Fibroblast of lung (primary cell): ENCODE measurements around the gene PTPN13. TPM values are rescaled to one million over a fixed set of nuclear protein-coding genes. Genes with fewer than 3 reads are reported as not detected.

Source experiments
- DNase-seq, 2 donors: peaks; one replicate each; pipeline versions ENCODE4 v3.0.0 to v3.0.0-alpha.2; 2010; ENCODE audit warnings: low read depth in 2 of 2
- H2AFZ ChIP-seq: 2 replicates; pipeline ENCODE4 v1.5.1; 2012; ENCODE audit warnings: low read length, control low read depth, inconsistent platforms
- H3K27ac ChIP-seq: 2 replicates; pipeline ENCODE4 v1.5.1; 2011; ENCODE audit warnings: low read length, control low read depth; ENCODE audit not compliant: insufficient read depth
- H3K27me3 ChIP-seq: 2 replicates; pipeline ENCODE4 v1.5.1; 2011; ENCODE audit warnings: mild to moderate bottlenecking, low read length; ENCODE audit not compliant: control insufficient read depth, insufficient read depth
- H3K36me3 ChIP-seq: 2 replicates; pipeline ENCODE4 v1.5.1; 2011; ENCODE audit warnings: low read length; ENCODE audit not compliant: control insufficient read depth, insufficient read depth
- H3K4me1 ChIP-seq: 2 replicates; pipeline ENCODE4 v1.5.1; 2011; ENCODE audit warnings: low read length; ENCODE audit not compliant: control insufficient read depth, insufficient read depth; ENCODE audit errors: extremely low read depth
- H3K4me2 ChIP-seq: 2 replicates; pipeline ENCODE4 v1.5.1; 2011; ENCODE audit warnings: low read length, control low read depth; ENCODE audit not compliant: insufficient read depth; ENCODE audit errors: extremely low read depth
- H3K4me3 ChIP-seq, 4 experiments: fragments of 200-600 bp in 1 of 4; sonication (generic) in 1 of 4; replicated peaks in 1 of 4; 2 replicates each; pipeline ENCODE4 v1.5.1; 2011 to 2016; ENCODE audit warnings: low read length in 4 of 4, low read depth in 3 of 4, mild to moderate bottlenecking in 3 of 4, control low read depth in 2 of 4, inconsistent platforms in 1 of 4, mixed read lengths in 1 of 4; ENCODE audit not compliant: insufficient read depth in 1 of 4; ENCODE audit errors: control extremely low read depth in 1 of 4
- H3K79me2 ChIP-seq: 2 replicates; pipeline ENCODE4 v1.5.1; 2012; ENCODE audit warnings: mild to moderate bottlenecking, low read length, inconsistent platforms; ENCODE audit not compliant: control insufficient read depth, insufficient read depth
- H3K9ac ChIP-seq: 2 replicates; pipeline ENCODE4 v1.5.1; 2011; ENCODE audit warnings: mild to moderate bottlenecking, low read length, control low read depth; ENCODE audit not compliant: insufficient read depth
- H3K9me3 ChIP-seq: 2 replicates; pipeline ENCODE4 v1.5.1; 2012; ENCODE audit warnings: low read depth, low read length; ENCODE audit not compliant: control insufficient read depth, insufficient read depth
- H4K20me1 ChIP-seq: 2 replicates; pipeline ENCODE4 v1.5.1; 2011; ENCODE audit warnings: low read length; ENCODE audit not compliant: control insufficient read depth, insufficient read depth; ENCODE audit errors: extremely low read depth
- CTCF ChIP-seq, 2 donors: IDR thresholded peaks in 1 of 2; conservative IDR thresholded peaks in 1 of 2; 1 replicate in 1 of 2; 2 replicates in 1 of 2; pipeline ENCODE4 v1.5.1; 2011 to 2012; ENCODE audit warnings: low read length in 2 of 2, control low read depth in 1 of 2, inconsistent platforms in 1 of 2, low read depth in 1 of 2, mild to moderate bottlenecking in 1 of 2
- EZH2 ChIP-seq: IDR thresholded peaks from 2 replicates; pipeline ENCODE4 v1.5.1; 2012; ENCODE audit warnings: low read length, control low read depth, mild to moderate bottlenecking; ENCODE audit errors: missing control alignments
- polyA plus RNA-seq, 2 donors: library from polyadenylated mRNA; depleted of rRNA in 1 of 2; stranded (reverse) in 1 of 2; unstranded in 1 of 2; fragments of >200 nt; gene quantifications; 2 replicates each; pipeline ENCODE4 v1.2.1, GENCODE V29; 2011 to 2012; ENCODE audit warnings: missing spikeins in 1 of 2
- total RNA-seq: library from RNA; depleted of rRNA; stranded (reverse); fragments of >200 nt; gene quantifications from 2 replicates; pipeline ENCODE4 v1.2.1, GENCODE V29; 2014

PTPN13 gene
- total and polyA plus RNA-seq, 2 donors (not counting 1 experiment from before 2014, with no cell fraction given) = 16.5 to 136 TPM

GRCh38 chr4:86853209-86853608 is 259.1 kb downstream of the PTPN13 start:
- H3K36me3 ChIP-seq = no peaks in the 10 kb centered on the region
- H3K27me3 ChIP-seq = no peaks in the 10 kb centered on the region
- H3K4me2 ChIP-seq = no peak overlapping the region
- H2AFZ ChIP-seq = no peak overlapping the region
- no peak overlapping the region for H3K4me3 ChIP-seq
- H3K27ac ChIP-seq = no peak overlapping the region
- H3K9me3 ChIP-seq = no peaks in the 10 kb centered on the region
- no peak for DNase-seq
- H3K9ac ChIP-seq = no peak overlapping the region
- TF ChIP-seq CTCF (conservative IDR thresholded peaks at IDR 0.05 in 1 of 2, IDR thresholded peaks at IDR 0.05 in 1 of 2; ENCODE audit: low read depth in 1 of 2, low read length in 2 of 2) = no peak
- TF ChIP-seq EZH2 = no peak
- no peaks in the 10 kb centered on the region for H3K4me1 ChIP-seq
- no peaks in the 10 kb centered on the region for H3K79me2 ChIP-seq
- no peaks in the 10 kb centered on the region for H4K20me1 ChIP-seq

GRCh38 chr4:86855572-86855971 is 261.5 kb downstream of the PTPN13 start:
- no peaks in the 10 kb centered on the region for H3K36me3 ChIP-seq
- no peaks in the 10 kb centered on the region for H3K9me3 ChIP-seq
- no peak overlapping the region for H2AFZ ChIP-seq
- no peak overlapping the region for H3K4me3 ChIP-seq
- no peaks in the 10 kb centered on the region for H4K20me1 ChIP-seq
- H3K4me1 ChIP-seq = no peaks in the 10 kb centered on the region
- no peak overlapping the region for H3K4me2 ChIP-seq
- no peaks in the 10 kb centered on the region for H3K79me2 ChIP-seq
- no peak overlapping the region for H3K27ac ChIP-seq
- DNase-seq = peak in 1 of 2 donors; percentile 78
- H3K27me3 ChIP-seq = no peaks in the 10 kb centered on the region
- H3K9ac ChIP-seq = no peak overlapping the region
- TF ChIP-seq EZH2 (no peak), CTCF (conservative IDR thresholded peaks at IDR 0.05 in 1 of 2, IDR thresholded peaks at IDR 0.05 in 1 of 2; ENCODE audit: low read depth in 1 of 2, low read length in 2 of 2) (no peak)

- Histone ChIP-seq H3K27ac (no peak overlapping the region), H3K9ac (no peak overlapping the region), H3K4me3 (no peak overlapping the region), H3K27me3 (no peaks in the 10 kb centered on the region), H4K20me1 (no peaks in the 10 kb centered on the region), H3K4me1 (no peaks in the 10 kb centered on the region), H3K9me3 (no peaks in the 10 kb centered on the region), H2AFZ (no peak overlapping the region), H3K4me2 (no peak overlapping the region), H3K79me2 (no peaks in the 10 kb centered on the region), H3K36me3 (no peaks in the 10 kb centered on the region)
- DNase-seq = no peak
- TF ChIP-seq EZH2 (no peak), CTCF (conservative IDR thresholded peaks at IDR 0.05 in 1 of 2, IDR thresholded peaks at IDR 0.05 in 1 of 2; ENCODE audit: low read depth in 1 of 2, low read length in 2 of 2) (no peak)
These were observed 262.8 kb downstream of the PTPN13 start for GRCh38 chr4:86856896-86857295.
